CD14-positive monocyte (primary cell): Measurements from ENCODE around the gene GABARAP. TPM values are rescaled to one million over a fixed set of nuclear protein-coding genes. Genes with fewer than 3 reads are reported as not detected.

Experiments
- DNase-seq, 3 donors: peaks; one replicate each; pipeline ENCODE4 v3.0.0-alpha.2; 2011 to 2022
- H2AFZ ChIP-seq: 2 replicates; pipeline ENCODE4 v1.6.0; 2012; ENCODE audit warnings: mild to moderate bottlenecking, low read depth, low read length, inconsistent platforms; ENCODE audit not compliant: insufficient read depth, poor library complexity, severe bottlenecking
- H3K27ac ChIP-seq, 2 donors: 1 replicate in 1 of 2; 2 replicates in 1 of 2; pipeline ENCODE4 v1.5.1; 2012 to 2013; ENCODE audit warnings: low read length in 2 of 2, control low read depth in 1 of 2, inconsistent platforms in 1 of 2, low read depth in 1 of 2, mild to moderate bottlenecking in 1 of 2
- H3K27me3 ChIP-seq, 2 donors: one replicate each; pipeline versions ENCODE4 v1.6.0 to v1.6.1; 2011 to 2013; ENCODE audit warnings: low read length in 2 of 2; ENCODE audit not compliant: control insufficient read depth in 2 of 2, insufficient read depth in 2 of 2
- H3K36me3 ChIP-seq, 2 donors: replicated peaks in 1 of 2; 1 replicate in 1 of 2; 2 replicates in 1 of 2; pipeline versions ENCODE4 v1.5.1 to v1.6.1; 2012 to 2013; ENCODE audit warnings: low read length in 2 of 2, control low read depth in 1 of 2, inconsistent platforms in 1 of 2, mild to moderate bottlenecking in 1 of 2; ENCODE audit not compliant: insufficient read depth in 2 of 2, control insufficient read depth in 1 of 2
- H3K4me1 ChIP-seq, 2 donors: 1 replicate in 1 of 2; 2 replicates in 1 of 2; pipeline versions ENCODE4 v1.5.1 to v1.6.1; 2012 to 2013; ENCODE audit warnings: low read length in 2 of 2, control low read depth in 1 of 2, inconsistent platforms in 1 of 2, mild to moderate bottlenecking in 1 of 2, moderate library complexity in 1 of 2; ENCODE audit not compliant: insufficient read depth in 2 of 2, control insufficient read depth in 1 of 2
- H3K4me2 ChIP-seq: replicated peaks from 2 replicates; pipeline ENCODE3; 2012; ENCODE audit warnings: low read length, moderate library complexity, mild to moderate bottlenecking; ENCODE audit not compliant: poor library complexity, severe bottlenecking; ENCODE audit errors: extremely low read depth
- H3K4me3 ChIP-seq, 3 experiments: fragments of 200-600 bp in 1 of 3; sonication (generic) in 1 of 3; replicated peaks in 1 of 3; 1 replicate in 2 of 3; 2 replicates in 1 of 3; pipeline ENCODE4 v1.5.1; 2011 to 2013; ENCODE audit warnings: low read length in 3 of 3, mild to moderate bottlenecking in 3 of 3, control low read depth in 2 of 3, low read depth in 2 of 3, inconsistent platforms in 1 of 3, moderate library complexity in 1 of 3
- H3K79me2 ChIP-seq: 2 replicates; pipeline ENCODE4 v1.6.0; 2012; ENCODE audit warnings: mild to moderate bottlenecking, control low read depth, inconsistent platforms, low read length, moderate library complexity; ENCODE audit not compliant: insufficient read depth
- H3K9ac ChIP-seq: 2 replicates; pipeline ENCODE4 v1.6.0; 2017; ENCODE audit warnings: low read length, mild to moderate bottlenecking; ENCODE audit not compliant: insufficient read depth, poor library complexity, severe bottlenecking
- H3K9me3 ChIP-seq, 2 donors: replicated peaks in 1 of 2; 1 replicate in 1 of 2; 2 replicates in 1 of 2; pipeline versions ENCODE4 v1.5.1 to v1.6.1; 2012 to 2013; ENCODE audit warnings: low read length in 2 of 2, control low read depth in 1 of 2; ENCODE audit not compliant: control insufficient read depth in 1 of 2, insufficient read depth in 1 of 2
- H4K20me1 ChIP-seq: 2 replicates; pipeline ENCODE4 v1.6.0; 2012; ENCODE audit warnings: mild to moderate bottlenecking, low read length, control low read depth, moderate library complexity; ENCODE audit not compliant: insufficient read depth
- H3K27ac Mint-ChIP-seq, 7 donors: one replicate each; pipeline ENCODE4 v1.8.0; 2020; ENCODE audit warnings: mild to moderate bottlenecking in 7 of 7, mixed read lengths in 7 of 7, moderate library complexity in 6 of 7, inconsistent platforms in 2 of 7
- H3K27me3 Mint-ChIP-seq, 3 donors: one replicate each; pipeline ENCODE4 v1.8.0; 2021 to 2022; ENCODE audit warnings: low read depth in 3 of 3, mild to moderate bottlenecking in 3 of 3, mixed read lengths in 3 of 3, moderate library complexity in 3 of 3, inconsistent platforms in 1 of 3
- H3K36me3 Mint-ChIP-seq, 2 donors: one replicate each; pipeline ENCODE4 v1.8.0; 2020; ENCODE audit warnings: mixed read lengths in 2 of 2, inconsistent platforms in 1 of 2, mild to moderate bottlenecking in 1 of 2
- H3K4me1 Mint-ChIP-seq: one replicate; pipeline ENCODE4 v1.8.0; 2020; ENCODE audit warnings: mild to moderate bottlenecking, mixed read lengths
- H3K4me3 Mint-ChIP-seq, 2 donors: one replicate each; pipeline ENCODE4 v1.8.0; 2020; ENCODE audit warnings: mild to moderate bottlenecking in 2 of 2, mixed read lengths in 2 of 2, moderate library complexity in 1 of 2
- H3K9me3 Mint-ChIP-seq, 7 donors: one replicate each; pipeline ENCODE4 v1.8.0; 2020 to 2022; ENCODE audit warnings: mixed read lengths in 7 of 7, mild to moderate bottlenecking in 6 of 7, moderate library complexity in 6 of 7, inconsistent platforms in 2 of 7
- CTCF ChIP-seq: fragments of 200-600 bp; IDR thresholded peaks from one replicate; pipeline ENCODE4 v1.8.0; 2022; ENCODE audit warnings: antibody characterized with exemption, mild to moderate bottlenecking
- WGBS: methylation state at CpG from one replicate; pipeline ENCODE4 v1.1.5; 2013; ENCODE audit warnings: missing lambda C conversion rate; ENCODE audit not compliant: insufficient coverage; 5-methylcytosine and 5-hydroxymethylcytosine counted together
- intact Hi-C, 2 donors: fragments of 100-400 bp; cut with micrococcal nuclease; formaldehyde crosslinking; loops; one replicate each; pipeline versions ENCODE4 v1.15.0 to v1.15.1; 2023
- polyA plus RNA-seq, 3 donors: library from polyadenylated mRNA; depleted of rRNA in 1 of 3; unstranded in 2 of 3; stranded (reverse) in 1 of 3; fragments of 300-500 nt in 2 of 3; fragments of >200 nt in 1 of 3; fragmentation: Illumina TruSeq in 2 of 3; gene quantifications; 1 replicate in 2 of 3; 2 replicates in 1 of 3; pipeline ENCODE4 v1.2.3, GENCODE V29; 2012 to 2021

GABARAP gene
- polyA plus RNA-seq, 3 donors: 1,029 to 2,937 (median 2,814) TPM

- no peak overlapping the region for H3K27ac ChIP-seq
- Mint-ChIP-seq H3K4me1 (peaks cover 2% of the 10 kb centered on the region), H3K27me3 (no peaks in the 10 kb centered on the region), H3K9me3 (no peaks in the 10 kb centered on the region), H3K4me3 (no peak overlapping the region), H3K27ac (peak overlapping the region in 3 of 7 donors; percentile 52 to 71 (median 63)), H3K36me3 (peaks cover 56 to 81% of the 10 kb centered on the region in 2 donors)
- peaks cover 5% of the 10 kb centered on the region for H4K20me1 ChIP-seq
- no peak overlapping the region for H3K4me2 ChIP-seq
- no peaks in the 10 kb centered on the region for H3K79me2 ChIP-seq
- H3K36me3 ChIP-seq: peaks cover 57 to 62% of the 10 kb centered on the region in 2 donors
- no peaks in the 10 kb centered on the region for H3K27me3 ChIP-seq
- no peak overlapping the region for H2AFZ ChIP-seq
- no peaks in the 10 kb centered on the region for H3K4me1 ChIP-seq
- 97% methylated on average over 19 of the region's 26 CpGs for WGBS
- H3K4me3 ChIP-seq: no peak overlapping the region
- intact Hi-C loops: no loop called here
- H3K9ac ChIP-seq: no peak overlapping the region
- no peaks in the 10 kb centered on the region for H3K9me3 ChIP-seq
- no peak for TF ChIP-seq CTCF
- DNase-seq: no peak
Measured at GRCh38 chr17:7191571-7192270, 50.5 kb downstream of the GABARAP start.

- H3K4me1 Mint-ChIP-seq: peaks cover 8% of the 10 kb centered on the region
- no peak for DNase-seq
Measured at GRCh38 chr17:7191069-7191468, 51.2 kb downstream of the GABARAP start.

More at GRCh38 chr17:7191069-7191468, 51.2 kb downstream of the GABARAP start:
- H3K27me3 ChIP-seq: no peaks in the 10 kb centered on the region
- H3K27ac ChIP-seq: no peak overlapping the region
- Mint-ChIP-seq H3K36me3 (peaks cover 49 to 74% of the 10 kb centered on the region in 2 donors), H3K27me3 (no peaks in the 10 kb centered on the region), H3K4me3 (no peak overlapping the region), H3K27ac (peak overlapping the region in 1 of 7 donors; percentile 52), H3K9me3 (no peaks in the 10 kb centered on the region)
- H2AFZ ChIP-seq: no peak overlapping the region
- no peaks in the 10 kb centered on the region for H3K4me1 ChIP-seq
- H3K9me3 ChIP-seq: no peaks in the 10 kb centered on the region
- H3K79me2 ChIP-seq: no peaks in the 10 kb centered on the region
- no peak overlapping the region for H3K4me3 ChIP-seq
- H3K4me2 ChIP-seq: no peak overlapping the region
- 99% methylated on average over 9 of the region's 12 CpGs for WGBS
- H4K20me1 ChIP-seq: peaks cover 5% of the 10 kb centered on the region
- H3K9ac ChIP-seq: no peak overlapping the region
- peaks cover 50 to 55% of the 10 kb centered on the region in 2 donors for H3K36me3 ChIP-seq
- intact Hi-C loops: no loop called here
- no peak for TF ChIP-seq CTCF
